SH-SY5Y (cell line): ENCODE data around the gene MBNL2.

ENCODE experiments used
- GATA2 ChIP-seq: IDR thresholded peaks from 2 replicates; pipeline ENCODE4 v1.6.1; 2011; ENCODE audit warnings: mild to moderate bottlenecking, low read depth, low read length
- GATA3 ChIP-seq: IDR thresholded peaks from 2 replicates; pipeline ENCODE4 v1.6.1; 2011; ENCODE audit warnings: low read depth, mild to moderate bottlenecking, low read length, moderate library complexity

Gene MBNL2

GRCh38 chr13:97434397-97435201, 212.5 kb downstream of the MBNL2 start:
- TF ChIP-seq GATA3 (no peak), GATA2 (no peak)

DNA sequence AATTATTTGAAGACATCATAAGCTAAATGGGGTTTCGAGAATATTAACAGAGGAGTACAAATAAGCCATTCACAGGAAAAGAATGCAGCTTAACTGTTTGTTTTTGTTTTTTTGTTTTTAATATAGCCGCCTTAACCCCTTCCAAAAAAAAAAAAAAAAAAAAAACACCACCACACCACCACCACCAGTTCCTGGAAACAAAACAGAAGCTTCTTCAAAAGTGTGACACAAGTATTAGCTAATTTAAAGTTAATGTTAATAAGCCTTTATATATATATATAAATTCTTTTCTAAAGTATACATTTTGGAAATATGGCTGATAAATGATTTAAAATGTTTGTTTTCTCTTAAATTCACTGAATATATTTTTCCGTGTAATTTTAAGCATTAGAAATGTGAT, 213.2 kb downstream of the MBNL2 start:
- TF ChIP-seq GATA2 (no peak), GATA3 (no peak)

DNA sequence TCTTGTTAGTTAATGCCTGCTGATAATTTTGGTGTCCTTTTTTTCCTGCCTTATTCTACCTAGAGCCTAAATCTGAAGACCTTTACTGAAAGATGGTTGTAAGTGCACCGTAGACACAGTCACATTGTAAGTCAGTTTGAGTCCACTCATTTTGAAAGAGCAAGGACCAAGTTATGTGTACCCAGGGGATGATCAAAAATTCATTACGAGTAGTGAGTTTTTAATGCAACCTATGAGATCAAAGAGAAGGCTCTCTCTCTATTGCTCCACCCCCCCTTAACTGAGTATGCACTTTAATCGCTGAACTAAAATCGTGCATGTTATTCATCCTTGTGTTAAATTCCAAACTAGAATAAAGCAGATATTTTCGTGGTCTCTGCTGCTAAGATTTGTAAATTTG, 213.7 kb downstream of the MBNL2 start:
- TF ChIP-seq GATA2 (no peak), GATA3 (no peak)

DNA sequence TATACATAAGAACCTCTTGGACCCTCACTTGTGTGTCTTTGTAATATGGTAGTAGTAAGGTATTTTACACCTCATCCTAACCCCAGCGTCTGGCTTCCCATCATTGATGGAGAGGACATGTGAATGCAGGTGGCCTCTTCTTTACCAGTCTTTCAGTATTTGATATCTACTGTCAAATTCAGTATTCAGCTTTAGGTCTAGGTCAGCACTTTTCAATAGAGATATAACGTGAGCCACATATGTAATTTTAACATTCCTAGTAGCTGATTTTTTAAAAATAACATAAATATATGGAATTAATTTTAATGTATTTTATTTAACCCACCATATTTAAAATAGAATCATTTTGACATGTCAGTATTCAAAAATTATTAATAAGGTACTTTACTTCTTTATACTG, 214.7 kb downstream of the MBNL2 start:
- TF ChIP-seq GATA2 (no peak), GATA3 (no peak)

DNA sequence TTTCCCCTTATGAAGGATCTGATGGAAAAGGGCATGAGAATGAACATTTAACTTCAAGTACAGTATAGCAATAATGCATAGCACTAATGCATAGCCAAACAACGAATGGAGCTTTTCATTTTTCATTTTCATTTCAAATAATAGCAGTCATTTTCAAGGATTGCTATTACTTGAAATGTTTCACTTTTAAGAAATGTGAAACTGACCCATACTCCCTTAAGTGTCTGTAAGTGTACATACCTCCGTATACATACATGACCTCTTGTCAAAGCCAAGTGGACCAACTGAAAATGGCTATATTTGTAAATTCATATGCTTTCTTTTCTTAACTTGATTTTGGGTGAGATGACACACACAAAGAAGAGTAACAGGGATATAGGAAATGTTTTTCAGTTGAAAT, 215.6 kb downstream of the MBNL2 start:
- TF ChIP-seq GATA2 (no peak), GATA3 (no peak)

- TF ChIP-seq GATA3 (no peak), GATA2 (no peak)
Observed at GRCh38 chr13:97438856-97439595, 216.9 kb downstream of the MBNL2 start.

GRCh38 chr13:97440598-97441170, 218.6 kb downstream of the MBNL2 start:
- TF ChIP-seq GATA2, result no peak
- TF ChIP-seq GATA3, result no peak

- TF ChIP-seq GATA2, result no peak
- no peak for TF ChIP-seq GATA3
Observed at GRCh38 chr13:97441368-97441767, 219.2 kb downstream of the MBNL2 start.
